ENCODE measurements around the gene HMCN2. TPM values are rescaled to one million over a fixed set of nuclear protein-coding genes. Genes with fewer than 3 reads are reported as not detected.

The HMCN2 gene
- total and polyA plus RNA-seq, 2 donors (not counting 3 experiments of a cell fraction or from before 2014, with no cell fraction given): 0.04 to 0.24 TPM

DNA sequence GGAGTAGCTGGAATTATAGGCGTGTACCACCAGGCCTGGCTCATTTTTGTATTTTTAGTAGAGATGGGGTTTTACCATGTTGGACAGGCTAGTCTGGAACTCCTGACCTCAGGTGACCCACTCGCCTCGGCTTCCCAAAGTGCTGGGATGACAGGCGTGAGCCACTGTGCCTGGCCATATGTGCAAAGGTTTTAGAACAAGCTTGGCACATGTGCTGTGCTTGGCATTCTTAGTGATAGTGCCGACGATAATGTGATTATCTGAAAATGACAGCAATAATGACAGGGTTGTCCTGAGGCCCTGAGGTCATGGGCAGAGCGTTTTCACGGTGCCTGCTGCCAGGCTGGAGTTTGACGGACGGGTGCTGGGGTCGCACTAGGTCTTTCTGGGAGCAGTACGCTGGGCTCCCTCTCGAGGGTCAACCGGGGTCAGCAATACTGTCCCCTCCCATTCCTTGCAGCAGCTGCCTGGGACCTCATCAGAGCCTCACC, 42.6 kb downstream of the HMCN2 start:
- Histone ChIP-seq H3K36me3 (ENCODE audit: control insufficient read depth in 2 of 2, extremely low read depth in 1 of 2, insufficient read depth in 2 of 2, low read length in 2 of 2) (no peaks in the 10 kb centered on the region), H3K9ac (replicated peaks; ENCODE audit: extremely low read depth, insufficient read depth, low read length) (no peak overlapping the region), H3K27ac (ENCODE audit: insufficient read depth, low read depth, low read length) (no peak overlapping the region), H4K20me1 (replicated peaks; ENCODE audit: control insufficient read depth, extremely low read depth, insufficient read depth, low read length) (no peaks in the 10 kb centered on the region), H3K79me2 (ENCODE audit: control insufficient read depth, insufficient read depth, low read length) (no peaks in the 10 kb centered on the region), H3K27me3 (ENCODE audit: control insufficient read depth in 2 of 2, insufficient read depth in 2 of 2, low read length in 2 of 2) (no peaks in the 10 kb centered on the region), H3K4me2 (ENCODE audit: insufficient read depth, low read length) (no peak overlapping the region), H2AFZ (ENCODE audit: low read depth, low read length) (no peak overlapping the region), H3K9me1 (replicated peaks; ENCODE audit: control insufficient read depth, extremely low read depth, insufficient read depth, low read length) (no peaks in the 10 kb centered on the region), H3K9me3 (replicated peaks; ENCODE audit: control insufficient read depth, insufficient read depth, low read length) (no peaks in the 10 kb centered on the region), H3K4me1 (ENCODE audit: control insufficient read depth, extremely low read depth, insufficient read depth, low read length) (peaks cover 5% of the 10 kb centered on the region), H3K4me3 (replicated peaks in 1 of 3; ENCODE audit: insufficient read depth in 1 of 3, low read depth in 1 of 3, low read length in 3 of 3) (no peak overlapping the region)
- DNase-seq (ENCODE audit: low read depth, low spot score): no peak
- no peak for FAIRE-seq
- CTCF ChIA-PET: interaction anchor here (0.8 kb wide), 1 partner anchor 72 kb away, joined by 3 read pairs; no protein-coding TSS in a partner anchor
- intact Hi-C loops (cut with micrococcal nuclease): no loop called here
- TF ChIP-seq, protein P1, sequence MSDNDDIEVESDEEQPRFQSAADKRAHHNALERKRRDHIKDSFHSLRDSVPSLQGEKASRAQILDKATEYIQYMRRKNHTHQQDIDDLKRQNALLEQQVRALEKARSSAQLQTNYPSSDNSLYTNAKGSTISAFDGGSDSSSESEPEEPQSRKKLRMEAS (IDR thresholded peaks at IDR 0.05; ENCODE audit: insufficient read depth, insufficient read length): no peak
- TF ChIP-seq GATA2 (IDR thresholded peaks at IDR 0.05; ENCODE audit: insufficient read depth, insufficient read length, low read depth, low read length) (no peak), POLR2AphosphoS5 (IDR thresholded peaks at IDR 0.05; ENCODE audit: insufficient read depth, low read depth, low read length) (no peak), MYC (IDR thresholded peaks at IDR 0.05; ENCODE audit: low read depth, low read length) (no peak), JUN (IDR thresholded peaks at IDR 0.05; ENCODE audit: borderline replicate concordance, insufficient read depth, insufficient read length, low read depth) (no peak), POLR2A (IDR thresholded peaks at IDR 0.05; ENCODE audit: low read depth, low read length) (no peak), EZH2 (IDR thresholded peaks at IDR 0.05; ENCODE audit: borderline replicate concordance, low read depth, low read length, severe bottlenecking) (no peak), FOS (IDR thresholded peaks at IDR 0.05; ENCODE audit: borderline replicate concordance, insufficient read depth, low read length) (no peak)
- TF ChIP-seq, protein P2, sequence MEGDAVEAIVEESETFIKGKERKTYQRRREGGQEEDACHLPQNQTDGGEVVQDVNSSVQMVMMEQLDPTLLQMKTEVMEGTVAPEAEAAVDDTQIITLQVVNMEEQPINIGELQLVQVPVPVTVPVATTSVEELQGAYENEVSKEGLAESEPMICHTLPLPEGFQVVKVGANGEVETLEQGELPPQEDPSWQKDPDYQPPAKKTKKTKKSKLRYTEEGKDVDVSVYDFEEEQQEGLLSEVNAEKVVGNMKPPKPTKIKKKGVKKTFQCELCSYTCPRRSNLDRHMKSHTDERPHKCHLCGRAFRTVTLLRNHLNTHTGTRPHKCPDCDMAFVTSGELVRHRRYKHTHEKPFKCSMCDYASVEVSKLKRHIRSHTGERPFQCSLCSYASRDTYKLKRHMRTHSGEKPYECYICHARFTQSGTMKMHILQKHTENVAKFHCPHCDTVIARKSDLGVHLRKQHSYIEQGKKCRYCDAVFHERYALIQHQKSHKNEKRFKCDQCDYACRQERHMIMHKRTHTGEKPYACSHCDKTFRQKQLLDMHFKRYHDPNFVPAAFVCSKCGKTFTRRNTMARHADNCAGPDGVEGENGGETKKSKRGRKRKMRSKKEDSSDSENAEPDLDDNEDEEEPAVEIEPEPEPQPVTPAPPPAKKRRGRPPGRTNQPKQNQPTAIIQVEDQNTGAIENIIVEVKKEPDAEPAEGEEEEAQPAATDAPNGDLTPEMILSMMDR (IDR thresholded peaks at IDR 0.05; ENCODE audit: extremely low read depth in 1 of 2, insufficient read depth in 1 of 2, low read depth in 1 of 2, low read length in 2 of 2): no peak
- POLR2A ChIA-PET: no interaction called here
- dilution Hi-C loops (cut with MboI; ENCODE audit: extremely low pct_ligation_motif_present, low sequenced_read_pairs): no loop called here
- BruUV-seq (replicated peaks): no TSS peak
